Sigmoid colon (tissue), 7 donors: ENCODE results near the gene SDHAF2. TPM values are rescaled to one million over a fixed set of nuclear protein-coding genes. Genes with fewer than 3 reads are reported as not detected.

Experiments
- DNase-seq: peaks from one replicate; pipeline ENCODE4 v3.0.0-alpha.2; 2019
- H3K27ac ChIP-seq, 4 donors: fragments of 200-600 bp; sonication (generic); one replicate each; pipeline ENCODE4 v1.5.1; 2016 to 2019; ENCODE audit warnings: mild to moderate bottlenecking in 1 of 4
- H3K27me3 ChIP-seq, 3 donors: fragments of 200-600 bp; sonication (generic); one replicate each; pipeline ENCODE4 v1.5.1; 2019; ENCODE audit warnings: mild to moderate bottlenecking in 1 of 3
- H3K36me3 ChIP-seq, 4 donors: fragments of 200-600 bp; sonication (generic); one replicate each; pipeline ENCODE4 v1.5.1; 2016 to 2019
- H3K4me1 ChIP-seq, 4 donors: fragments of 200-600 bp; sonication (generic); one replicate each; pipeline ENCODE4 v1.5.1; 2017 to 2019
- H3K4me3 ChIP-seq, 4 donors: fragments of 200-600 bp; sonication (generic); one replicate each; pipeline ENCODE4 v1.5.1; 2017 to 2019; ENCODE audit warnings: mild to moderate bottlenecking in 2 of 4, moderate library complexity in 1 of 4
- H3K9me3 ChIP-seq, 4 donors: fragments of 200-600 bp in 3 of 4; sonication (generic) in 3 of 4; one replicate each; pipeline versions ENCODE4 v1.5.1 to v1.6.1; 2013 to 2019
- EP300 ChIP-seq, 4 donors: sonication (generic); formaldehyde crosslinking; IDR thresholded peaks; one replicate each; pipeline ENCODE4 v1.6.1; 2017; ENCODE audit warnings: antibody characterized with exemption in 4 of 4
- POLR2A ChIP-seq, 2 donors: fragments of 450-650 bp; IDR thresholded peaks; one replicate each; pipeline ENCODE4 v1.6.1; 2016; ENCODE audit warnings: antibody characterized with exemption in 2 of 2, mild to moderate bottlenecking in 2 of 2, moderate library complexity in 2 of 2
- POLR2AphosphoS5 ChIP-seq, 4 donors: sonication (generic); formaldehyde crosslinking; IDR thresholded peaks; one replicate each; pipeline ENCODE4 v1.6.1; 2017; ENCODE audit warnings: antibody characterized with exemption in 4 of 4
- WGBS, 2 donors: extraction: QIAGEN DNeasy Blood & Tissue Kit; methylation state at CpG; one replicate each; pipeline ENCODE4 v1.1.7; 2013; 5-methylcytosine and 5-hydroxymethylcytosine counted together
- intact Hi-C: fragments of 100-400 bp; cut with DNase I; formaldehyde crosslinking; loops from one replicate; pipeline ENCODE4 v1.15.1; 2023
- polyA plus RNA-seq, 3 donors: library from polyadenylated mRNA; stranded (reverse); fragments of 200-250 nt; gene quantifications; one replicate each; pipeline ENCODE4 v1.2.3, GENCODE V29; 2013
- total RNA-seq, 4 donors: library from RNA; depleted of rRNA; stranded (reverse); fragments of >200 nt; gene quantifications; one replicate each; pipeline ENCODE4 v1.1.0, GENCODE V29; 2016
- TF ChIP-seq, protein P1 (sequence below), 4 experiments: fragments of 450-650 bp in 3 of 4; fragments of 200-600 bp in 1 of 4; IDR thresholded peaks; one replicate each; pipeline ENCODE4 v1.5.1; 2016 to 2019; ENCODE audit warnings: antibody characterized with exemption in 4 of 4, mild to moderate bottlenecking in 3 of 4, moderate library complexity in 2 of 4
- donor health status: healthy with polysubstance abuse.
- donor health status: Bipolar disorder and iron deficiency.
- donor health status: healthy.

The SDHAF2 gene
- total and polyA plus RNA-seq, 7 donors: 27.3 to 97.3 (median 61.7) TPM

DNA sequence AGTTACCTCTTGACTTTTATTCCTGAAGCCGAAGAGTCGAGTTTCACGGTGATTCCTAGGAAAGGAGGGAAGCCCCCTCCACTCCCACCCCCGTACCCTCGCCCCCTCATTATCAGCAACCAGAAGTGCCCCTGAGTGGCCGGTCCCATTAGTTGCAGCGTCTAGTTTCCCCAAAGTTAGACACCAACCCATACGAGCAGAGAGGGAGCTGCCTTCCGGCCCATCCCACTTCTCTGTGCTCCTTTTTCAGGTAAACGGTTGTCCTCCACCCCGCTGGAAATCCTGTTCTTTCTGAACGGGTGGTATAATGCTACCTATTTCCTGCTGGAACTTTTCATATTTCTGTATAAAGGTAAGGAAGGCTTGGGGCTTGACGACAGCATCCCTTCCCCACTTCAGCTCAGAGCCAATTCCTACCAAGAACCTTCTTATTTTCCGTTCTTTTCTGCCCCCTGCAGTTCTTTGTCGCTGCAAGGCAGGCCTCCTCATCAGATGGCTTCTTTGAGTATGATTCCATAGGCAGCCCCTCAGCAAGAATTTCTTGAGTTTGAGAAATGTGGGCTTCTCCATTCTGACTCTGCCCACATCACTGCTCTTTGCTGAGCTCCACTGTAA is 36.8 kb upstream of the SDHAF2 start:
- Histone ChIP-seq H3K9me3 (no peaks in the 10 kb centered on the region), H3K27me3 (no peaks in the 10 kb centered on the region), H3K36me3 (peaks cover 0 to 37% (median 9%) of the 10 kb centered on the region in 4 donors), H3K4me3 (peak overlapping the region; percentile 66 to 87 (median 82)), H3K27ac (peak overlapping the region; percentile 76 to 84 (median 82)), H3K4me1 (peaks cover 0 to 16% (median 16%) of the 10 kb centered on the region in 4 donors)
- DNase-seq: no peak
- TF ChIP-seq, protein P1, sequence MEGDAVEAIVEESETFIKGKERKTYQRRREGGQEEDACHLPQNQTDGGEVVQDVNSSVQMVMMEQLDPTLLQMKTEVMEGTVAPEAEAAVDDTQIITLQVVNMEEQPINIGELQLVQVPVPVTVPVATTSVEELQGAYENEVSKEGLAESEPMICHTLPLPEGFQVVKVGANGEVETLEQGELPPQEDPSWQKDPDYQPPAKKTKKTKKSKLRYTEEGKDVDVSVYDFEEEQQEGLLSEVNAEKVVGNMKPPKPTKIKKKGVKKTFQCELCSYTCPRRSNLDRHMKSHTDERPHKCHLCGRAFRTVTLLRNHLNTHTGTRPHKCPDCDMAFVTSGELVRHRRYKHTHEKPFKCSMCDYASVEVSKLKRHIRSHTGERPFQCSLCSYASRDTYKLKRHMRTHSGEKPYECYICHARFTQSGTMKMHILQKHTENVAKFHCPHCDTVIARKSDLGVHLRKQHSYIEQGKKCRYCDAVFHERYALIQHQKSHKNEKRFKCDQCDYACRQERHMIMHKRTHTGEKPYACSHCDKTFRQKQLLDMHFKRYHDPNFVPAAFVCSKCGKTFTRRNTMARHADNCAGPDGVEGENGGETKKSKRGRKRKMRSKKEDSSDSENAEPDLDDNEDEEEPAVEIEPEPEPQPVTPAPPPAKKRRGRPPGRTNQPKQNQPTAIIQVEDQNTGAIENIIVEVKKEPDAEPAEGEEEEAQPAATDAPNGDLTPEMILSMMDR (IDR thresholded peaks at IDR 0.05): no peak
- TF ChIP-seq POLR2AphosphoS5 (IDR thresholded peaks at IDR 0.05): no peak
- TF ChIP-seq EP300 (IDR thresholded peaks at IDR 0.05): no peak
- intact Hi-C loops: no loop called here
- WGBS, 2 donors: 2% methylated on average over 15 of the region's 15 CpGs

DNA sequence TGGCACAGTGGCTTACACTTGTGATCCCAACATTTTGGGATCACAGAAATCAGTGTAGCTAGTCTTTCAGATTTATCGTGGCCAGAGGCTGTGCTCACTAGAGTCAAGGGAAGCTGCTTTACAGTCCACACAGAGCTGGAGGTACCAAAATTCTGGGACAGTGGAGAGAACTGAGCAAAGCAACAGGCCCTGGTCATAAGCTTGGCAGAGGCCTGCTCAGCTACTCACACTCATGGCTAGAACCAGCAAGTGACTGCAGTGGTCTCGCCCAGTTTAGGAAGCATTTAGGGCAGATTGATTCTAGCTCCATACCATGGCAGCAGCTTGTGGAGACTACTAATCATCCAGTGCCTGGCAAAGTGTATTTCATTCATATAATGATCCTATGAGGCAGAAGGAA is 28.8 kb upstream of the SDHAF2 start:
- peaks cover 14 to 94% (median 32%) of the 10 kb centered on the region in 4 donors for H3K36me3 ChIP-seq
- H3K4me1 ChIP-seq: no peaks in the 10 kb centered on the region
- no peak for DNase-seq
- no peaks in the 10 kb centered on the region for H3K27me3 ChIP-seq
- TF ChIP-seq EP300 (IDR thresholded peaks at IDR 0.05) (no peak), POLR2A (IDR thresholded peaks at IDR 0.05) (no peak), POLR2AphosphoS5 (IDR thresholded peaks at IDR 0.05) (no peak)
- TF ChIP-seq, protein P1 (IDR thresholded peaks at IDR 0.05): no peak
- intact Hi-C loops: no loop called here
- H3K4me3 ChIP-seq: no peak overlapping the region
- H3K27ac ChIP-seq: no peak overlapping the region
- 94 to 98% methylated on average over 2 of the region's 2 CpGs for WGBS, 2 donors
- H3K9me3 ChIP-seq: no peaks in the 10 kb centered on the region

DNA sequence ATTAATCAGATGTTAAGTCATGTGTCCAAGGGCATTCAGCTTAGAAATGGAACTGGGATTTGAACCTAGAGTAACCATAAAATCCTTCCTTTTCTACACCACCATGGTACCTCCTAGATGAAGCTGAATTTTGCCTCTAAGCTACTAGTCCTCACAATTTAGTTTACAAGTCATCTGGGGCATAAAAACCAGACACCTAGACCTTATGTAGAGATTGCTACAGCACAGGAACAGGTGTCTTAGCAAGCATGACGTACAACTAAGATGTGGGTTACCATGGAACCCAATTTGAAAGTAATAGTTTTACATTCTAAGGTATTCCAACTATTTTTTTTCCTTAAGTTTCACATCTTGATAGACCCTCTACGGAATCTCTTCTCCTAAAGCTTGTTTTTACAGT is 28.4 kb upstream of the SDHAF2 start:
- H3K36me3 ChIP-seq: peaks cover 15 to 94% (median 36%) of the 10 kb centered on the region in 4 donors
- no peaks in the 10 kb centered on the region for H3K9me3 ChIP-seq
- WGBS, 2 donors: 91 to 94% methylated on average over 2 of the region's 2 CpGs
- H3K27me3 ChIP-seq: no peaks in the 10 kb centered on the region
- H3K4me1 ChIP-seq: no peaks in the 10 kb centered on the region
- H3K4me3 ChIP-seq: no peak overlapping the region
- intact Hi-C loops: no loop called here
- no peak overlapping the region for H3K27ac ChIP-seq
- no peak for TF ChIP-seq POLR2A (IDR thresholded peaks at IDR 0.05)
- TF ChIP-seq, protein P1 (IDR thresholded peaks at IDR 0.05): no peak
- TF ChIP-seq EP300 (IDR thresholded peaks at IDR 0.05): no peak
- no peak for TF ChIP-seq POLR2AphosphoS5 (IDR thresholded peaks at IDR 0.05)
- DNase-seq: no peak

DNA sequence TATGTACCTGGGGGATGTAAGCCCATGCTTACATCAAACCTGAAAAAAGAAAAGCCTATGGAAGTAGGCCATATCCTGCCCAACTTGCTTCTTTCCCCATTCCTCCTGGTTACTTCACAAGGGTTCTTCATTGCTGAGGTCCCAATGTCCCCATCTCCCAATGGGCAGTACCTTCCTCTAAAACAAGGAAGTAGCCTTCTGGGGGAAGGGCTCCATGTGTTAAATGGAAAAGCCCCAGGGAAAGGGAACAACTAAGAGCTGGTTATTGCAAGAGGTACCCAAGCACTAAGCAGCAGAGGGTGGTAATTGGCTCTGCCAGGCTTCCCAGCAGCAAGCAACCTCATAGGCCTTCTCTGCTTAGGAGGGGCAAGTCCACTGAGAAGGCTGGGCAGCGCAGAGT is 26.3 kb upstream of the SDHAF2 start:
- Histone ChIP-seq H3K27me3 (no peaks in the 10 kb centered on the region), H3K4me3 (no peak overlapping the region), H3K27ac (peak overlapping the region in 1 of 4 donors; percentile 13), H3K36me3 (peaks cover 24 to 100% (median 48%) of the 10 kb centered on the region in 4 donors), H3K4me1 (no peaks in the 10 kb centered on the region), H3K9me3 (no peaks in the 10 kb centered on the region)
- 95 to 98% methylated on average over 1 of the region's 1 CpG for WGBS, 2 donors
- TF ChIP-seq, protein P1 (IDR thresholded peaks at IDR 0.05): no peak
- intact Hi-C loops: no loop called here
- DNase-seq: no peak

DNA sequence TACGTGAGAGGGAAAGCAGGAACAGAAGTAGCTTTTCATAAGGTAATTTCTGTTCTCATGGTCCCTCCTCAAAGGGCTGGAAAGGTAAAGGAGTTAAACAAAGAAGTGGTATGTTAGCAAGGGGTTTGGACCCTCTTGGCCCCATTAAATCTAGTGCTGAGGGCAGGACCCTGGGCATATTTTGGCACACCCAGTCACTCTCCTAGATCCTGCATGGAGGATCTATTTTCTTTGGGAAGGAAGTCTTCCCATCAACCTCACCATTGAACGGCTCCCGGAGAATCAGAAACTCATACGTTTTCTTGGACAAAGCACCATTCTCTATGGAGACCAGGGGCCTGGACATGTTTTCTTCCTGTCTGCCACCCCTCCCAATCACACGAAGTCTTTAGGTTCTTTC is 25.8 kb upstream of the SDHAF2 start:
- H3K27me3 ChIP-seq: no peaks in the 10 kb centered on the region
- WGBS, 2 donors: 79 to 90% methylated on average over 5 of the region's 5 CpGs
- H3K36me3 ChIP-seq: peaks cover 23 to 100% (median 53%) of the 10 kb centered on the region in 4 donors
- H3K27ac ChIP-seq: peak overlapping the region in 2 of 4 donors; percentile 13 to 19
- DNase-seq: no peak
- intact Hi-C loops: no loop called here
- H3K4me3 ChIP-seq: no peak overlapping the region
- no peaks in the 10 kb centered on the region for H3K9me3 ChIP-seq
- TF ChIP-seq, protein P1 (IDR thresholded peaks at IDR 0.05): no peak
- no peak for TF ChIP-seq POLR2AphosphoS5 (IDR thresholded peaks at IDR 0.05)
- no peak for TF ChIP-seq EP300 (IDR thresholded peaks at IDR 0.05)
- TF ChIP-seq POLR2A (IDR thresholded peaks at IDR 0.05): no peak
- no peaks in the 10 kb centered on the region for H3K4me1 ChIP-seq
